22Rv1 (cell line): ENCODE measurements around the gene PARVG.

Source experiments
- H3K27ac ChIP-seq: fragments of 450-650 bp; 2 replicates; pipeline ENCODE4 v1.5.1; 2017
- ZFX ChIP-seq: fragments of 450-650 bp; IDR thresholded peaks from 2 replicates; pipeline ENCODE4 v1.6.1; 2017; ENCODE audit warnings: antibody characterized with exemption, borderline replicate concordance
- TF ChIP-seq, protein P1 (sequence below): fragments of 450-650 bp; IDR thresholded peaks from 2 replicates; pipeline ENCODE4 v1.5.1; 2017; ENCODE audit warnings: mild to moderate bottlenecking

The PARVG gene, protein sequence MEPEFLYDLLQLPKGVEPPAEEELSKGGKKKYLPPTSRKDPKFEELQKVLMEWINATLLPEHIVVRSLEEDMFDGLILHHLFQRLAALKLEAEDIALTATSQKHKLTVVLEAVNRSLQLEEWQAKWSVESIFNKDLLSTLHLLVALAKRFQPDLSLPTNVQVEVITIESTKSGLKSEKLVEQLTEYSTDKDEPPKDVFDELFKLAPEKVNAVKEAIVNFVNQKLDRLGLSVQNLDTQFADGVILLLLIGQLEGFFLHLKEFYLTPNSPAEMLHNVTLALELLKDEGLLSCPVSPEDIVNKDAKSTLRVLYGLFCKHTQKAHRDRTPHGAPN

DNA sequence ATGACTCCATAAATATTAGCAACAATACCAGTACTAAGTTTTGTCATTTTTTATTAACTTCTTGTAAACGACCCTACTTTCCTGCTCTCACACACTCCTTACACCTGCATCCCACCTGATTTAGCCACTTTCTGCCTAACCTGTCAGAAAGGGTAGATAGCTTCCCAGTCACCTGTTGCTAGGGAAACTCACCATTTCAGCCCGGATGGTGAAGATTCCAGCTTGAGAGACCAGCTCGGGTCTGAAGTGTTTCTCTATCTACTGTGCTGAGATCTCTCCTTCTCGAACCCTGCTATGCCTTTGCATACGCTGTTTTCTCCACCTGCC is at the start of gene PARVG:
PARVG (plus strand) TSS at position 220 of the 327 bp plus-strand sequence. CDS start 2,405 bp downstream, outside the sequence.
- TF ChIP-seq, protein P1, sequence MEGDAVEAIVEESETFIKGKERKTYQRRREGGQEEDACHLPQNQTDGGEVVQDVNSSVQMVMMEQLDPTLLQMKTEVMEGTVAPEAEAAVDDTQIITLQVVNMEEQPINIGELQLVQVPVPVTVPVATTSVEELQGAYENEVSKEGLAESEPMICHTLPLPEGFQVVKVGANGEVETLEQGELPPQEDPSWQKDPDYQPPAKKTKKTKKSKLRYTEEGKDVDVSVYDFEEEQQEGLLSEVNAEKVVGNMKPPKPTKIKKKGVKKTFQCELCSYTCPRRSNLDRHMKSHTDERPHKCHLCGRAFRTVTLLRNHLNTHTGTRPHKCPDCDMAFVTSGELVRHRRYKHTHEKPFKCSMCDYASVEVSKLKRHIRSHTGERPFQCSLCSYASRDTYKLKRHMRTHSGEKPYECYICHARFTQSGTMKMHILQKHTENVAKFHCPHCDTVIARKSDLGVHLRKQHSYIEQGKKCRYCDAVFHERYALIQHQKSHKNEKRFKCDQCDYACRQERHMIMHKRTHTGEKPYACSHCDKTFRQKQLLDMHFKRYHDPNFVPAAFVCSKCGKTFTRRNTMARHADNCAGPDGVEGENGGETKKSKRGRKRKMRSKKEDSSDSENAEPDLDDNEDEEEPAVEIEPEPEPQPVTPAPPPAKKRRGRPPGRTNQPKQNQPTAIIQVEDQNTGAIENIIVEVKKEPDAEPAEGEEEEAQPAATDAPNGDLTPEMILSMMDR = no peak
- no peak for TF ChIP-seq ZFX
- no peak within 1 kb of the TSS for H3K27ac ChIP-seq

DNA sequence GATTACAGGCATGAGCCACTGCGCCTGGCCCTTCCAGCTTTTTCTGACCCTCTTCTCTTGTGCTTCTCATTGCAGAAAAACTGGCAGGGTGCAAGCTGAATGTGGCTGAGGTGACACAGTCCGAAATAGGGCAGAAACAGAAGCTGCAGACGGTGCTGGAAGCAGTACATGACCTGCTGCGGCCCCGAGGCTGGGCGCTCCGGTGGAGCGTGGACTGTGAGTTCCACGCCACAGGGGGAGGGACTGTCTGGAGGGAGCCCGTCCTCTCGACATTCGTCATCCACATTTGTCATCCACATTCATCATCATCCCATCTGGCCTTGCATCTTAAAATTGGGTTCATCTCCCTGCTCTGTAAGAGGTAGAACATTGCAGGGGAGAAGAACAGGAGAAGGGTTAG is 49.3 kb upstream of the PARVG start:
- no peak overlapping the region for H3K27ac ChIP-seq
- TF ChIP-seq, protein P1 = no peak
- TF ChIP-seq ZFX = no peak

DNA sequence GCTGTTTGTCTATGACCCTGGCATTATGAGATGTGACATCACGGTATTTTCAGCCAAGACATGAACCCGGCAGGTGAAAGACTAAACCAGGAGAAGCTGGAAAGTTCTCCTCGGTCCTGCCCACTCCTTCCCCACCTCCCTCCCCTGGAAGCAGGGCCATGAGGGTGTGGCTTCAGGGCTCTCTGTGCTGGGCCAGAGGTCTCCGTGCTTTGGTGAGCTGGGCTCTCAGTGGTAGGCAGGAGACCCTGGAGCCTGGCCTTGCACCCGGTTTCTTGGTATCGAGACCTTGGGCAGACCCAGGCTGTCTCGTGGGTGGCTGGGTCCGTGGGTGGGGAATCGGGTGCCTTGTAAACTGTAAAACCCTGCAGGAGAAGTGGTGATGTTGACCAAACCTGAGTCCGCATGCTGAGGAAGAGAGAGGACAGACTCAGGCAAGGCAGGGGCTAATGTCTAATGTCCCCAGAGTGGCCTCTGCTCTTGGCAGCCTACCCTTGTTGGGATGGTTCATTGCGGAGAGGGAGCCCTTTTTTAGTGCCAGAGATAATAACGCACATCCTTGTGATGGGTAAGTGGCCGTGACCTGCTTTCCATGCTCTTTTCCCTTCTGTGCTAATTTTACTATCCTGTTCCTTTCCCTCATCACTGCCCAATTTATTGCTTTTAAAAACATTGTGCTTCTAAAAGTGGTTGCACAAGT is 48.6 kb upstream of the PARVG start:
- H3K27ac ChIP-seq = no peak overlapping the region
- TF ChIP-seq, protein P1 = no peak
- TF ChIP-seq ZFX = no peak

DNA sequence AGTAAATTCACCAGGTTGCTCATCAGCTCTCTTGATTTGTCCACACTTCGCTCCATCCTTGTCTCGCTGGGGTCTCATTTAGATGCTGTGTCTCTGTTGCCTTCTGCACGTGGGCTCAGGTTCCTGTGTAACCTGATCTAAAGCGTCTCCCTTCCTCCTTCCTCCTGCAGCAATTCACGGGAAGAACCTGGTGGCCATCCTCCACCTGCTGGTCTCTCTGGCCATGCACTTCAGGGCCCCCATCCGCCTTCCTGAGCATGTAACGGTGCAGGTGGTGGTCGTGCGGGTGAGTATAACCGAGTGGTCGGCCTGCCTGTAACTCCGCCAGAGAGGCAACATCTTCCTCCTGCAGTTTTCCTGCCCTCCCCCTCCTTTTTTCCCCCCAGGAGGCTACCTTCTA is 48.0 kb upstream of the PARVG start:
- H3K27ac ChIP-seq = no peak overlapping the region
- no peak for TF ChIP-seq ZFX
- TF ChIP-seq, protein P1 = no peak

DNA sequence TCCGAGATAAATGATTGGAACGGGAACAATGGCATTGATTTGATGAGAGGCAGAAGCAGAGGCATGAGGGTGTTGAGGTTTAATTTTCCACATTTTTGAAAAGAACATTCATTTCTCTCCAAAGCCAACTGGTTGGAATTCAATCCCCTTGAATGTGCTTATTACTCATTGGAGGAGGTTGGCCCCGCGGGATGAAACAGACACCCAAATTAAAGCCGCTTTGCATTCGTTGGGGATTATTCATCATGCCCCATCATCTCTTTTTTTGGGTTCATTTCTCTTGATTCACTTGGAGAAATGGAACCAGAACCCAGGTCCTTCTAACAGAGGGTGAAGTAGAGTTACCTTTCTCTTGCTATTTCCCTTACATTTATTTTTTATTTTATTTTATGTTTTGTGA is 47.6 kb upstream of the PARVG start:
- TF ChIP-seq, protein P1 = no peak
- TF ChIP-seq ZFX = no peak

DNA sequence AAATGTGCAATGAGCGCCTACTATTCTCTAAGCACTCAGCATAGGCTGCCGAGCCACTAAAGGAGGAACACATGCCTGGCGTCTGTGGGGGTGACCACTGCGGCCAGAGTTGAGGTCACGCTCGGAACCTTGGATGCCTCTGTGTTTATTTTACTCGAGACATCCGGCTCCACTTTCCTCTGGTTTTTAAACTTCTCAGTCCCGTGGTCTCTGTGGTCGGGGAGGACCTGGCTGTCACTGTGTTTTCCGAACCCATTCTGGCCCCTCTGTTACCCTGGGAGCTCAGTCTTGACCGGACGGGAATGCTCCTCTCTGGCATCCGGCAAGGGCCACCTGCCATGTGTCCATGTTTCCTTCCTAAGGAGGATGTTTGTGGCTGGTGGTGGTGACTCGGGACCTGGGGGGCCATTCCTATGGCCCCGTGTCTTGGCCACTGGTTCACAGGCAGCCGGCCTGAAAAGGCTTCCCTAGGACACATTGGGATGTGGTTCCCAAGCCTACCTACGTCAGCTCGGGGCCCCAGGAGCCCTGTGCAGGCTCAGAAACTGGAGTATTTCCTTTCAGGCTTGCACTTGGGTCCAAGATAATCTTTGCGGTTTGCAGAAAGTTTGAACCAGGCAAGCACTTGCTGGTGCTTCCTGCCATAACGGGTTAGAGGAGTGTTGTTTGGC is 46.7 kb upstream of the PARVG start:
- TF ChIP-seq, protein P1 = no peak
- no peak for TF ChIP-seq ZFX
- H3K27ac ChIP-seq = no peak overlapping the region

More for the DNA sequence above, 47.6 kb upstream of the PARVG start:
- H3K27ac ChIP-seq = no peak overlapping the region

DNA sequence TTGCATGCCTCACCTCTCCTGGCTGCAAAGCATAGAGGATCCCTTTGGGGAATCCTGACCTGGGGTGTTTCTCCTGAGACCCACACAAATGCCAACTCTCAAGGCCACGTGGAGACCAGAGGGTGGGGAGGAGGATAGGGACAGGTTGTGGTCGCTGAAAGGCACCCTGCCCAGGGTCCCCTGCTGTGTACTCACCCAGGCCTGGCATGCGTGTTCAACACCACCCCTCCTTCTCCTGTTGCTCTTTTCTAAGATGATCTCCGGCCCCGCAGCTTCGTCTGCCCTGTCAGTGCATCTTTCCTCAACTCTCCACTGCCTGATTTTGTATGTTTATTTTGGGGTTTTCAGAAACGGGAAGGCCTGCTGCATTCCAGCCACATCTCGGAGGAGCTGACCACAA is 44.6 kb upstream of the PARVG start:
- TF ChIP-seq ZFX = no peak
- TF ChIP-seq, protein P1 = no peak
- H3K27ac ChIP-seq = no peak overlapping the region
